K562 (cell line): Measurements from ENCODE around the gene PRKD2. TPM values are rescaled to one million over a fixed set of nuclear protein-coding genes. Genes with fewer than 3 reads are reported as not detected.

Experiments used
- BACH1 ChIP-seq: fragments of 200-800 bp; sonication (Bioruptor generic); IDR thresholded peaks from 2 replicates; pipeline ENCODE4 v1.6.1; 2016; ENCODE audit warnings: missing genetic modification characterization, missing compliant biosample characterization
- HDAC3 ChIP-seq: fragments of 450-650 bp; IDR thresholded peaks from 2 replicates; pipeline ENCODE4 v1.6.1; 2018; ENCODE audit warnings: borderline replicate concordance, mild to moderate bottlenecking, moderate library complexity; ENCODE audit not compliant: partially characterized antibody
- HOXB6 ChIP-seq: fragments of 250-450 bp; sonication (Bioruptor Pico); IDR thresholded peaks from 2 replicates; pipeline ENCODE4 v1.5.1; 2022; ENCODE audit warnings: mild to moderate bottlenecking, borderline replicate concordance
- ILK ChIP-seq: fragments of 450-650 bp; IDR thresholded peaks from 2 replicates; pipeline ENCODE4 v1.6.1; 2016; ENCODE audit warnings: missing genetic modification characterization, low read depth, mild to moderate bottlenecking, missing compliant biosample characterization, moderate library complexity, borderline replicate concordance
- IRF2 ChIP-seq: sonication (generic); formaldehyde crosslinking; IDR thresholded peaks from 2 replicates; pipeline ENCODE4 v1.8.1; 2022; ENCODE audit warnings: mild to moderate bottlenecking, missing genetic modification reagents
- KLF1 ChIP-seq: fragments of 450-650 bp; IDR thresholded peaks from 2 replicates; pipeline ENCODE4 v1.6.1; 2016; ENCODE audit warnings: missing genetic modification characterization, missing compliant biosample characterization
- PURB ChIP-seq: sonication (generic); formaldehyde crosslinking; IDR thresholded peaks from 2 replicates; pipeline ENCODE4 v1.9.0; 2021; ENCODE audit warnings: low read depth, mild to moderate bottlenecking, missing genetic modification reagents
- RB1 ChIP-seq: fragments of 450-650 bp; IDR thresholded peaks from 2 replicates; pipeline ENCODE4 v1.6.1; 2017; ENCODE audit warnings: low read depth, mild to moderate bottlenecking
- SMARCA4 ChIP-seq: fragments of 450-650 bp; IDR thresholded peaks from 2 replicates; pipeline ENCODE4 v1.6.1; 2016
- SOX6 ChIP-seq: fragments of 450-650 bp; IDR thresholded peaks from 2 replicates; pipeline ENCODE4 v1.6.1; 2014; ENCODE audit warnings: mild to moderate bottlenecking
- STAG1 ChIP-seq: sonication (generic); formaldehyde crosslinking; IDR thresholded peaks from 2 replicates; pipeline ENCODE4 v1.5.0; 2020; ENCODE audit warnings: missing genetic modification reagents, borderline replicate concordance
- TOE1 ChIP-seq, 2 experiments: fragments of 450-650 bp in 1 of 2; sonication (generic) in 1 of 2; formaldehyde crosslinking in 1 of 2; IDR thresholded peaks; 2 replicates each; pipeline versions ENCODE4 v1.7.1 to v1.8.0; 2016 to 2022; ENCODE audit warnings: borderline replicate concordance in 2 of 2, mild to moderate bottlenecking in 2 of 2, antibody characterized with exemption in 1 of 2, inconsistent platforms in 1 of 2, low read depth in 1 of 2, missing genetic modification reagents in 1 of 2, moderate library complexity in 1 of 2
- ZNF224 ChIP-seq: sonication (generic); formaldehyde crosslinking; IDR thresholded peaks from 2 replicates; pipeline ENCODE4 v1.8.0; 2022; ENCODE audit warnings: mild to moderate bottlenecking, missing genetic modification reagents
- ZNF41 ChIP-seq: fragments of 250-450 bp; sonication (Bioruptor Pico); conservative IDR thresholded peaks from 2 replicates; pipeline ENCODE4 v1.4.0; 2020; ENCODE audit warnings: mild to moderate bottlenecking
- polyA plus RNA-seq, 8 experiments: library from polyadenylated mRNA; depleted of rRNA in 4 of 8; stranded (reverse) in 5 of 8; unstranded in 3 of 8; fragments of >200 nt; fragmentation: Nextera tagmentation in 2 of 8; fragmentation: Illumina TruSeq in 1 of 8; extraction: Ambion mirVana in 2 of 8; extraction: Trizol in 1 of 8; gene quantifications; 2 replicates each; pipeline versions ENCODE4 v1.2.1 to v1.2.3, GENCODE V29; 2011 to 2014; ENCODE audit warnings: inconsistent platforms in 1 of 8, missing spikeins in 1 of 8
- total RNA-seq, 7 experiments: library from RNA; depleted of rRNA in 6 of 7; stranded (reverse); fragments of >200 nt in 6 of 7; fragmentation: Illumina TruSeq in 2 of 7; extraction: Trizol in 2 of 7; gene quantifications; 2 replicates each; pipeline versions ENCODE4 v1.2.1 to v1.2.3, GENCODE V29; 2011 to 2021; ENCODE audit warnings: low replicate concordance in 1 of 7
- TF ChIP-seq, protein P1 (sequence below): fragments of 250-450 bp; sonication (Bioruptor Pico); IDR thresholded peaks from 2 replicates; pipeline ENCODE4 v1.8.0; 2022; ENCODE audit warnings: moderate library complexity, mild to moderate bottlenecking, inconsistent platforms

The PRKD2 gene
- total and polyA plus RNA-seq, 9 of the 15 experiments (the other 6 are each of a cell fraction or from before 2014, with no cell fraction given) = 1.8 to 60.0 (median 15.0) TPM

DNA sequence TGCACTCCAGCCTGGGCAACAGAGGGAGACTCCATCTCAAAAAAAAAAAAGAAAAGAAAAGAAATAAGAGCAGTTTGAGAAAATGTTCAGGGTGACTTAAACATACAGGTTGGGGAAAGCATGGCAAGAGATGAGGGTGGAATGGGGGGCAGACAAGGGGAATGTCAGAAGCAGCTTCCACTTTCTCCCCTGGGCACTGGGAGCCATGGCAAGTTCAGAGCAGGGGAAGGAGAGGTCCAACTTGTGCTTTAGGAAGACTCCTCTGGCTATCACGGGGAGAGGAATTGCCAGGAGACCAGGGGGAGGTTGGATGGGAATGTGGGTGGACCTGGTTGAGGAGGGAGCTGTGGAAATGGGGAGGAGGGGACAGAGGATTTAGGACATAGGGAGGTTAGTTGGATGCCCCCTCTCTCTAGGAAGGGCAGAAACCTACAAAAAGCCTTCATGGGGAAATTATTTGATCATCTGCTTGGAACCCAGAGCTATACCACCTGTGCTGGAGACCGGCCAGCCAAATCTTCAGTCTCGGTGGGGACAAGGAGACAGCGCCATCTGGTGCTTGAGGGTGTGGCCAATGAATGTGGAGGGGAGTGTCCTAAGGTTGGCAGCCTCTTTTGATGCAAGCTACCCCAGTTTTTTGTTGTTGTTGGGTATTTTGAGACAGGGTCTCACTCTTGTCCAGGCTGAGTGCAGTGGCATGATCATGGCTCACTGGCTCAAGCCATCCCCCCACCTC, 36.7 kb upstream of the PRKD2 start (continued):
- TF ChIP-seq TOE1 (IDR thresholded peaks at IDR 0.05; ENCODE audit: borderline replicate concordance) (no peak), TOE1 (CRISPR knock-in tag; IDR thresholded peaks at IDR 0.05; ENCODE audit: borderline replicate concordance, low read depth) (no peak), SOX6 (0 out of 2 replicates have a peak, but pooled peaks have one; percentile 17), ZNF224 (CRISPR knock-in tag) (no peak), ZNF41 (CRISPR knock-in tag) (no peak), SMARCA4 (0 out of 2 replicates have a peak, but pooled peaks have one; percentile 23), STAG1 (CRISPR knock-in tag) (peak; percentile 12; the same call in 1 of the 2 replicates), HDAC3 (no peak), RB1 (0 out of 2 replicates have a peak, but pooled peaks have one; percentile 40), IRF2 (CRISPR knock-in tag) (no peak), PURB (CRISPR knock-in tag) (no peak), ILK (tag) (no peak), KLF1 (tag) (no peak), HOXB6 (CRISPR knock-in tag) (no peak), BACH1 (tag) (no peak)
- TF ChIP-seq, protein P1, sequence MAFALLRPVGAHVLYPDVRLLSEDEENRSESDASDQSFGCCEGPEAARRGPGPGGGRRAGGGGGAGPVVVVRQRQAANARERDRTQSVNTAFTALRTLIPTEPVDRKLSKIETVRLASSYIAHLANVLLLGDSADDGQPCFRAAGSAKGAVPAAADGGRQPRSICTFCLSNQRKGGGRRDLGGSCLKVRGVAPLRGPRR (CRISPR knock-in tag) = no peak
